GM23338 (cell line): Measurements from ENCODE around the gene AMPD2. TPM values are rescaled to one million over a fixed set of nuclear protein-coding genes. Genes with fewer than 3 reads are reported as not detected.

Experiments used
- ATAC-seq: fragments of 200-7000 bp; cut with Tn5 transposase; 3 replicates; pipeline ENCODE4 v1.9.1; 2020
- DNase-seq: peaks from one replicate; pipeline ENCODE4 v3.0.0-alpha.2; 2015; ENCODE audit warnings: low spot score
- H2AFZ ChIP-seq: fragments of 200-600 bp; sonication (generic); 2 replicates; pipeline ENCODE4 v1.8.0; 2016; ENCODE audit warnings: antibody characterized with exemption, mild to moderate bottlenecking, moderate library complexity
- H3F3A ChIP-seq: fragments of 200-600 bp; sonication (generic); replicated peaks from 2 replicates; pipeline ENCODE4 v1.8.0; 2017; ENCODE audit warnings: antibody characterized with exemption, mixed run types, low read depth
- H3K27ac ChIP-seq: fragments of 200-600 bp; sonication (generic); 2 replicates; pipeline ENCODE4 v1.6.1; 2016; ENCODE audit warnings: low read depth
- H3K27me3 ChIP-seq: fragments of 200-600 bp; sonication (generic); 2 replicates; pipeline ENCODE4 v1.8.0; 2016; ENCODE audit warnings: mild to moderate bottlenecking, mixed run types, moderate library complexity; ENCODE audit not compliant: insufficient read depth
- H3K36me3 ChIP-seq: fragments of 200-600 bp; sonication (generic); 2 replicates; pipeline ENCODE4 v1.8.0; 2016; ENCODE audit warnings: mild to moderate bottlenecking; ENCODE audit not compliant: insufficient read depth
- H3K4me1 ChIP-seq: fragments of 200-600 bp; sonication (generic); 2 replicates; pipeline ENCODE4 v1.8.0; 2016; ENCODE audit warnings: mild to moderate bottlenecking, moderate library complexity; ENCODE audit not compliant: insufficient read depth
- H3K4me2 ChIP-seq: fragments of 200-600 bp; sonication (generic); 2 replicates; pipeline ENCODE4 v1.7.1; 2017; ENCODE audit warnings: mixed run types
- H3K4me3 ChIP-seq: fragments of 200-600 bp; sonication (generic); 2 replicates; pipeline ENCODE4 v1.6.1; 2016; ENCODE audit warnings: mixed run types
- H3K79me2 ChIP-seq: fragments of 200-600 bp; sonication (generic); replicated peaks from 2 replicates; pipeline ENCODE4 v1.8.0; 2017; ENCODE audit warnings: mild to moderate bottlenecking; ENCODE audit not compliant: insufficient read depth
- H3K9me2 ChIP-seq: fragments of 200-600 bp; sonication (generic); 2 replicates; pipeline ENCODE4 v1.8.0; 2017; ENCODE audit not compliant: insufficient read depth
- H4K20me1 ChIP-seq: fragments of 200-600 bp; sonication (generic); replicated peaks from 2 replicates; pipeline ENCODE4 v1.8.0; 2017; ENCODE audit warnings: mild to moderate bottlenecking; ENCODE audit not compliant: insufficient read depth
- H3K27ac Mint-ChIP-seq: 2 replicates; pipeline ENCODE4 v1.8.0; 2020; ENCODE audit warnings: inconsistent platforms, mild to moderate bottlenecking, moderate library complexity, mixed read lengths
- H3K27me3 Mint-ChIP-seq: 3 replicates; pipeline ENCODE4 v1.8.0; 2022; ENCODE audit warnings: low read depth, mild to moderate bottlenecking, moderate library complexity, mixed read lengths, inconsistent platforms; ENCODE audit not compliant: insufficient read depth, poor library complexity
- H3K36me3 Mint-ChIP-seq: 3 replicates; pipeline ENCODE4 v1.8.0; 2021; ENCODE audit warnings: low read depth, mild to moderate bottlenecking, inconsistent platforms, moderate library complexity, mixed read lengths
- H3K4me1 Mint-ChIP-seq: 3 replicates; pipeline ENCODE4 v1.8.0; 2020; ENCODE audit warnings: mild to moderate bottlenecking, inconsistent platforms, mixed read lengths
- H3K4me3 Mint-ChIP-seq: 3 replicates; pipeline ENCODE4 v1.8.0; 2021; ENCODE audit warnings: moderate library complexity, mild to moderate bottlenecking, inconsistent platforms, mixed read lengths
- H3K9me3 Mint-ChIP-seq: 3 replicates; pipeline ENCODE4 v1.8.0; 2020; ENCODE audit warnings: moderate library complexity, mild to moderate bottlenecking, inconsistent platforms, mixed read lengths
- CREB1 ChIP-seq: fragments of 250-450 bp; sonication (Bioruptor Pico); IDR thresholded peaks from 2 replicates; pipeline ENCODE4 v1.5.0; 2020; ENCODE audit warnings: low read depth, mild to moderate bottlenecking, moderate library complexity
- EZH2 ChIP-seq: fragments of 200-600 bp; sonication (generic); IDR thresholded peaks from one replicate; pipeline ENCODE4 v1.8.0; 2017; ENCODE audit warnings: antibody characterized with exemption, mild to moderate bottlenecking, low read depth; ENCODE audit not compliant: unreplicated experiment
- EZH2phosphoT487 ChIP-seq: fragments of 200-600 bp; sonication (generic); IDR thresholded peaks from one replicate; pipeline ENCODE4 v1.8.1; 2018; ENCODE audit warnings: antibody characterized with exemption; ENCODE audit not compliant: unreplicated experiment
- JUNB ChIP-seq: IDR thresholded peaks from one replicate; pipeline ENCODE4 v1.6.1; 2016; ENCODE audit warnings: antibody characterized with exemption; ENCODE audit not compliant: unreplicated experiment
- NANOG ChIP-seq: IDR thresholded peaks from 2 replicates; pipeline ENCODE4 v1.6.1; 2016; ENCODE audit warnings: antibody characterized with exemption, borderline replicate concordance
- POLR2AphosphoS5 ChIP-seq: IDR thresholded peaks from 2 replicates; pipeline ENCODE4 v1.6.1; 2016; ENCODE audit warnings: antibody characterized with exemption, low read depth
- STAT1 ChIP-seq: IDR thresholded peaks from one replicate; pipeline ENCODE4 v1.6.1; 2016; ENCODE audit warnings: antibody characterized with exemption; ENCODE audit not compliant: unreplicated experiment
- ZNF114 ChIP-seq: fragments of 250-450 bp; sonication (Bioruptor Pico); IDR thresholded peaks from 2 replicates; pipeline ENCODE4 v1.5.0; 2020; ENCODE audit warnings: mild to moderate bottlenecking, moderate library complexity
- ZNF331 ChIP-seq: fragments of 250-450 bp; sonication (Bioruptor Pico); IDR thresholded peaks from 2 replicates; pipeline ENCODE4 v1.5.0; 2020; ENCODE audit warnings: low read depth, mild to moderate bottlenecking, moderate library complexity
- polyA plus RNA-seq: library from polyadenylated mRNA; unstranded; fragments of >200 nt; fragmentation: Nextera tagmentation; extraction: Ambion mirVana; gene quantifications from 2 replicates; pipeline ENCODE4 v1.2.1, GENCODE V29; 2016
- total RNA-seq: library from RNA; depleted of rRNA; stranded (reverse); fragments of >200 nt; shearing (Covaris generic); gene quantifications from 2 replicates; pipeline ENCODE4 v1.2.3, GENCODE V29; 2014
- TF ChIP-seq, protein P1 (sequence below): IDR thresholded peaks from 2 replicates; pipeline ENCODE4 v1.6.1; 2016; ENCODE audit warnings: antibody characterized with exemption
- TF ChIP-seq, protein P2 (sequence below): fragments of 250-450 bp; sonication (Bioruptor Pico); IDR thresholded peaks from 2 replicates; pipeline ENCODE4 v1.5.0; 2020; ENCODE audit warnings: mild to moderate bottlenecking, moderate library complexity

AMPD2 gene
- total and polyA plus RNA-seq, 2 experiments from 2014 or later, result 24.5 to 62.1 TPM

DNA sequence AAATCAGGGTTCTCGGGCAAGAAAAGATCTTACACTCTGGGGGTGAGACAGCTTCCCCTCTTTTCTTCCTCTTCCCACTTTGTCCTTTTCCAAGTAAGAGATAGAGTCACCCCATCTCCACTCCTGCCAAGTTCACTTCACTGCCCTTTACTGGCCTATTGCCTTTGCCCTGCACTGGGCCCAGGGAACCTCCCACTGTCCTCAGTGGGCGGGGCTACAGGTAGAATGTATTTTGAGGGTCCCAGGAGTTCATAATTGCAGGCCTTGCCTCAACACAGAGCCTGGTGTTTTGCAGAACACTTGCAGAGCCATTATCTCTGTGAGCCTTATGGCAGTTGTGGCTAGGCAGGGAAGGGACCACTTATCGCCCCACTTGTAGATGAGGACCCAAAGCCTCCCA is 3.3 kb downstream of the AMPD2 start:
- H3F3A ChIP-seq, result no peaks in the 10 kb centered on the region
- H3K79me2 ChIP-seq, result peaks cover 37% of the 10 kb centered on the region
- H3K9me2 ChIP-seq, result no peaks in the 10 kb centered on the region
- H3K27me3 ChIP-seq, result no peaks in the 10 kb centered on the region
- H3K4me2 ChIP-seq, result no peak overlapping the region
- Mint-ChIP-seq H3K27ac (peak overlapping the region; percentile 36; the same call in 1 of the 2 replicates), H3K4me1 (peaks cover 36% of the 10 kb centered on the region), H3K36me3 (peaks cover 9% of the 10 kb centered on the region), H3K27me3 (peaks cover 4% of the 10 kb centered on the region), H3K9me3 (no peaks in the 10 kb centered on the region), H3K4me3 (no peak overlapping the region)
- ATAC-seq (no peak), DNase-seq (no peak)
- H3K27ac ChIP-seq, result no peak overlapping the region
- peaks cover 17% of the 10 kb centered on the region for H3K4me1 ChIP-seq
- peaks cover 4% of the 10 kb centered on the region; the same call in 1 of the 2 replicates for H4K20me1 ChIP-seq
- TF ChIP-seq ZNF114 (CRISPR knock-in tag) (no peak), STAT1 (no peak), NANOG (no peak), ZNF331 (CRISPR knock-in tag) (no peak), EZH2phosphoT487 (no peak), EZH2 (no peak), POLR2AphosphoS5 (no peak), JUNB (no peak), CREB1 (CRISPR knock-in tag) (no peak)
- TF ChIP-seq, protein P1, sequence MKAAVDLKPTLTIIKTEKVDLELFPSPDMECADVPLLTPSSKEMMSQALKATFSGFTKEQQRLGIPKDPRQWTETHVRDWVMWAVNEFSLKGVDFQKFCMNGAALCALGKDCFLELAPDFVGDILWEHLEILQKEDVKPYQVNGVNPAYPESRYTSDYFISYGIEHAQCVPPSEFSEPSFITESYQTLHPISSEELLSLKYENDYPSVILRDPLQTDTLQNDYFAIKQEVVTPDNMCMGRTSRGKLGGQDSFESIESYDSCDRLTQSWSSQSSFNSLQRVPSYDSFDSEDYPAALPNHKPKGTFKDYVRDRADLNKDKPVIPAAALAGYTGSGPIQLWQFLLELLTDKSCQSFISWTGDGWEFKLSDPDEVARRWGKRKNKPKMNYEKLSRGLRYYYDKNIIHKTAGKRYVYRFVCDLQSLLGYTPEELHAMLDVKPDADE, result no peak
- TF ChIP-seq, protein P2, sequence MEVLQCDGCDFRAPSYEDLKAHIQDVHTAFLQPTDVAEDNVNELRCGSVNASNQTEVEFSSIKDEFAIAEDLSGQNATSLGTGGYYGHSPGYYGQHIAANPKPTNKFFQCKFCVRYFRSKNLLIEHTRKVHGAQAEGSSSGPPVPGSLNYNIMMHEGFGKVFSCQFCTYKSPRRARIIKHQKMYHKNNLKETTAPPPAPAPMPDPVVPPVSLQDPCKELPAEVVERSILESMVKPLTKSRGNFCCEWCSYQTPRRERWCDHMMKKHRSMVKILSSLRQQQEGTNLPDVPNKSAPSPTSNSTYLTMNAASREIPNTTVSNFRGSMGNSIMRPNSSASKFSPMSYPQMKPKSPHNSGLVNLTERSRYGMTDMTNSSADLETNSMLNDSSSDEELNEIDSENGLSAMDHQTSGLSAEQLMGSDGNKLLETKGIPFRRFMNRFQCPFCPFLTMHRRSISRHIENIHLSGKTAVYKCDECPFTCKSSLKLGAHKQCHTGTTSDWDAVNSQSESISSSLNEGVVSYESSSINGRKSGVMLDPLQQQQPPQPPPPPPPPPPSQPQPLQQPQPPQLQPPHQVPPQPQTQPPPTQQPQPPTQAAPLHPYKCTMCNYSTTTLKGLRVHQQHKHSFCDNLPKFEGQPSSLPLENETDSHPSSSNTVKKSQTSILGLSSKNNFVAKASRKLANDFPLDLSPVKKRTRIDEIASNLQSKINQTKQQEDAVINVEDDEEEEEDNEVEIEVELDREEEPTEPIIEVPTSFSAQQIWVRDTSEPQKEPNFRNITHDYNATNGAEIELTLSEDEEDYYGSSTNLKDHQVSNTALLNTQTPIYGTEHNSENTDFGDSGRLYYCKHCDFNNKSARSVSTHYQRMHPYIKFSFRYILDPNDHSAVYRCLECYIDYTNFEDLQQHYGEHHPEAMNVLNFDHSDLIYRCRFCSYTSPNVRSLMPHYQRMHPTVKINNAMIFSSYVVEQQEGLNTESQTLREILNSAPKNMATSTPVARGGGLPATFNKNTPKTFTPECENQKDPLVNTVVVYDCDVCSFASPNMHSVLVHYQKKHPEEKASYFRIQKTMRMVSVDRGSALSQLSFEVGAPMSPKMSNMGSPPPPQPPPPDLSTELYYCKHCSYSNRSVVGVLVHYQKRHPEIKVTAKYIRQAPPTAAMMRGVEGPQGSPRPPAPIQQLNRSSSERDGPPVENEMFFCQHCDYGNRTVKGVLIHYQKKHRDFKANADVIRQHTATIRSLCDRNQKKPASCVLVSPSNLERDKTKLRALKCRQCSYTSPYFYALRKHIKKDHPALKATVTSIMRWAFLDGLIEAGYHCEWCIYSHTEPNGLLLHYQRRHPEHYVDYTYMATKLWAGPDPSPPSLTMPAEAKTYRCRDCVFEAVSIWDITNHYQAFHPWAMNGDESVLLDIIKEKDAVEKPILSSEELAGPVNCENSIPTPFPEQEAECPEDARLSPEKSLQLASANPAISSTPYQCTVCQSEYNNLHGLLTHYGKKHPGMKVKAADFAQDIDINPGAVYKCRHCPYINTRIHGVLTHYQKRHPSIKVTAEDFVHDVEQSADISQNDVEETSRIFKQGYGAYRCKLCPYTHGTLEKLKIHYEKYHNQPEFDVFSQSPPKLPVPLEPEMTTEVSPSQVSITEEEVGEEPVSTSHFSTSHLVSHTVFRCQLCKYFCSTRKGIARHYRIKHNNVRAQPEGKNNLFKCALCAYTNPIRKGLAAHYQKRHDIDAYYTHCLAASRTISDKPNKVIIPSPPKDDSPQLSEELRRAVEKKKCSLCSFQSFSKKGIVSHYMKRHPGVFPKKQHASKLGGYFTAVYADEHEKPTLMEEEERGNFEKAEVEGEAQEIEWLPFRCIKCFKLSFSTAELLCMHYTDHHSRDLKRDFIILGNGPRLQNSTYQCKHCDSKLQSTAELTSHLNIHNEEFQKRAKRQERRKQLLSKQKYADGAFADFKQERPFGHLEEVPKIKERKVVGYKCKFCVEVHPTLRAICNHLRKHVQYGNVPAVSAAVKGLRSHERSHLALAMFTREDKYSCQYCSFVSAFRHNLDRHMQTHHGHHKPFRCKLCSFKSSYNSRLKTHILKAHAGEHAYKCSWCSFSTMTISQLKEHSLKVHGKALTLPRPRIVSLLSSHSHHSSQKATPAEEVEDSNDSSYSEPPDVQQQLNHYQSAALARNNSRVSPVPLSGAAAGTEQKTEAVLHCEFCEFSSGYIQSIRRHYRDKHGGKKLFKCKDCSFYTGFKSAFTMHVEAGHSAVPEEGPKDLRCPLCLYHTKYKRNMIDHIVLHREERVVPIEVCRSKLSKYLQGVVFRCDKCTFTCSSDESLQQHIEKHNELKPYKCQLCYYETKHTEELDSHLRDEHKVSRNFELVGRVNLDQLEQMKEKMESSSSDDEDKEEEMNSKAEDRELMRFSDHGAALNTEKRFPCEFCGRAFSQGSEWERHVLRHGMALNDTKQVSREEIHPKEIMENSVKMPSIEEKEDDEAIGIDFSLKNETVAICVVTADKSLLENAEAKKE (CRISPR knock-in tag), result no peak
- H3K4me3 ChIP-seq, result no peak overlapping the region
- H3K36me3 ChIP-seq, result no peaks in the 10 kb centered on the region
- no peak overlapping the region for H2AFZ ChIP-seq
